ENCODE measurements around the gene CIDEA. TPM values are rescaled to one million over a fixed set of nuclear protein-coding genes. Genes with fewer than 3 reads are reported as not detected.

CIDEA gene
- total RNA-seq, 1 experiment from 2014 or later, result 0.50 TPM

GRCh38 chr18:12321333-12321732, 67.2 kb downstream of the CIDEA start (continued):
- no peak for TF ChIP-seq SMAD3 (CRISPR knock-in tag; IDR thresholded peaks at IDR 0.05; ENCODE audit: borderline replicate concordance)

GRCh38 chr18:12324991-12325725, 71.0 kb downstream of the CIDEA start:
- no peak for TF ChIP-seq FOXP4 (CRISPR knock-in tag; IDR thresholded peaks at IDR 0.05)
- TF ChIP-seq EMX1 (CRISPR knock-in tag; IDR thresholded peaks at IDR 0.05), result no peak
- TF ChIP-seq GRHL2 (CRISPR knock-in tag; IDR thresholded peaks at IDR 0.05; ENCODE audit: insufficient replicate concordance, severe bottlenecking), result no peak

GRCh38 chr18:12325726-12326245, 71.6 kb downstream of the CIDEA start:
- peaks cover 65% of the 10 kb centered on the region for H3K36me3 Mint-ChIP-seq
- ChIA-PET POLR2A (no interaction called here), CTCF (interaction anchor here (1.8 to 2.5 kb wide), 3 partner anchors 10 to 54 kb away, joined by 4 to 10 read pairs (median 7); no protein-coding TSS in a partner anchor)
- peaks cover 15% of the 10 kb centered on the region for H3K4me1 Mint-ChIP-seq
- DNase-seq (ENCODE audit: low spot score) (no peak), ATAC-seq (no peak)
- H3K4me3 Mint-ChIP-seq, result no peak overlapping the region
- TF ChIP-seq ZNF121 (CRISPR knock-in tag; IDR thresholded peaks at IDR 0.05), result no peak
- TF ChIP-seq E2F4 (CRISPR knock-in tag; IDR thresholded peaks at IDR 0.05; ENCODE audit: borderline replicate concordance, low read depth), result no peak
- no peak for TF ChIP-seq RELA (CRISPR knock-in tag; IDR thresholded peaks at IDR 0.05; ENCODE audit: borderline replicate concordance)
- TF ChIP-seq OVOL2 (CRISPR knock-in tag; IDR thresholded peaks at IDR 0.05; ENCODE audit: borderline replicate concordance), result no peak
- no peak for TF ChIP-seq MYBL2 (CRISPR knock-in tag; IDR thresholded peaks at IDR 0.05)
- TF ChIP-seq FOXP4 (CRISPR knock-in tag; IDR thresholded peaks at IDR 0.05), result no peak
- no peak for TF ChIP-seq ZNF263 (CRISPR knock-in tag; IDR thresholded peaks at IDR 0.05; ENCODE audit: low read depth)
- TF ChIP-seq PRRX2 (CRISPR knock-in tag; IDR thresholded peaks at IDR 0.05), result no peak
- no peak for TF ChIP-seq ETV6 (CRISPR knock-in tag; IDR thresholded peaks at IDR 0.05)
- no peak for TF ChIP-seq E2F1 (CRISPR knock-in tag; IDR thresholded peaks at IDR 0.05)
- TF ChIP-seq ELF4 (CRISPR knock-in tag; IDR thresholded peaks at IDR 0.05; ENCODE audit: low read depth), result no peak
- TF ChIP-seq ATF2 (CRISPR knock-in tag; IDR thresholded peaks at IDR 0.05; ENCODE audit: borderline replicate concordance, low read depth), result no peak
- H3K27ac Mint-ChIP-seq, result no peak overlapping the region; the same call in 1 of the 2 replicates
- no peaks in the 10 kb centered on the region for H3K27me3 Mint-ChIP-seq (ENCODE audit: low read depth)
- H3K9me3 Mint-ChIP-seq, result no peaks in the 10 kb centered on the region

More at GRCh38 chr18:12324991-12325725, 71.0 kb downstream of the CIDEA start:
- H3K27ac Mint-ChIP-seq, result no peak overlapping the region
- DNase-seq (ENCODE audit: low spot score), result no peak
- peaks cover 71% of the 10 kb centered on the region for H3K36me3 Mint-ChIP-seq
- H3K27me3 Mint-ChIP-seq (ENCODE audit: low read depth), result no peaks in the 10 kb centered on the region
- no peak overlapping the region for H3K4me3 Mint-ChIP-seq
- no peak for ATAC-seq
- CTCF ChIA-PET, result interaction anchor here (1.8 to 2.5 kb wide), 3 partner anchors 10 to 54 kb away, joined by 4 to 10 read pairs (median 7); no protein-coding TSS in a partner anchor
- H3K9me3 Mint-ChIP-seq, result no peaks in the 10 kb centered on the region
- peaks cover 15% of the 10 kb centered on the region for H3K4me1 Mint-ChIP-seq
- POLR2A ChIA-PET, result no interaction called here
